Neuronal stem cell (in vitro differentiated cells): ENCODE data around the gene SLC16A3.

Experiments used
- DNase-seq: peaks from one replicate; pipeline ENCODE4 v3.0.0-alpha.2; 2013; ENCODE audit warnings: low spot score
- H2AFZ ChIP-seq: one replicate; pipeline ENCODE4 v1.6.1; 2013; ENCODE audit warnings: mild to moderate bottlenecking, low read length, inconsistent platforms
- H2AK5ac ChIP-seq: 2 replicates; pipeline ENCODE4 v1.6.1; 2013; ENCODE audit warnings: low read depth, mild to moderate bottlenecking, inconsistent platforms, low read length, moderate library complexity, mixed read lengths
- H2BK120ac ChIP-seq: 2 replicates; pipeline ENCODE4 v1.6.1; 2013; ENCODE audit warnings: low read depth, mild to moderate bottlenecking, inconsistent platforms, low read length, moderate library complexity, mixed read lengths
- H2BK12ac ChIP-seq: one replicate; pipeline ENCODE4 v1.6.1; 2013; ENCODE audit warnings: low read length, inconsistent platforms
- H2BK15ac ChIP-seq: 2 replicates; pipeline ENCODE4 v1.6.1; 2013; ENCODE audit warnings: mild to moderate bottlenecking, low read length, inconsistent platforms, mixed read lengths
- H2BK5ac ChIP-seq: one replicate; pipeline ENCODE4 v1.6.1; 2013; ENCODE audit warnings: inconsistent platforms, mild to moderate bottlenecking, low read length, moderate library complexity
- H3K14ac ChIP-seq: one replicate; pipeline ENCODE4 v1.6.1; 2013; ENCODE audit warnings: low read length, inconsistent platforms
- H3K18ac ChIP-seq: 2 replicates; pipeline ENCODE4 v1.6.1; 2013; ENCODE audit warnings: low read length, inconsistent platforms
- H3K23ac ChIP-seq: 2 replicates; pipeline ENCODE4 v1.6.1; 2013; ENCODE audit warnings: low read depth, mild to moderate bottlenecking, mixed read lengths, low read length, inconsistent platforms; ENCODE audit not compliant: poor library complexity
- H3K27ac ChIP-seq: replicated peaks from 3 replicates; pipeline ENCODE4 v1.5.1; 2013; ENCODE audit warnings: low read length, inconsistent platforms
- H3K27me3 ChIP-seq, 3 experiments: 2 replicates each; pipeline ENCODE4 v1.6.1; 2013; ENCODE audit warnings: low read length in 3 of 3, mild to moderate bottlenecking in 2 of 3, inconsistent platforms in 1 of 3, low read depth in 1 of 3, mixed read lengths in 1 of 3, moderate library complexity in 1 of 3; ENCODE audit not compliant: control insufficient read depth in 3 of 3, insufficient read depth in 3 of 3
- H3K36me3 ChIP-seq, 2 donors: replicated peaks in 1 of 2; 2 replicates each; pipeline ENCODE4 v1.6.1; 2013; ENCODE audit warnings: low read length in 2 of 2; ENCODE audit not compliant: control insufficient read depth in 2 of 2, insufficient read depth in 2 of 2
- H3K4ac ChIP-seq: 2 replicates; pipeline ENCODE4 v1.6.1; 2013; ENCODE audit warnings: inconsistent platforms, mild to moderate bottlenecking, low read length, moderate library complexity
- H3K4me1 ChIP-seq, 2 donors: 1 replicate in 1 of 2; 2 replicates in 1 of 2; pipeline ENCODE4 v1.6.1; 2013; ENCODE audit warnings: low read length in 2 of 2, low read depth in 1 of 2; ENCODE audit not compliant: control insufficient read depth in 2 of 2, insufficient read depth in 1 of 2
- H3K4me2 ChIP-seq: one replicate; pipeline ENCODE4 v1.6.1; 2013; ENCODE audit warnings: mild to moderate bottlenecking, low read length, inconsistent platforms; ENCODE audit not compliant: insufficient read depth, poor library complexity, severe bottlenecking
- H3K4me3 ChIP-seq, 2 donors: 2 replicates each; pipeline ENCODE4 v1.5.1; 2013; ENCODE audit warnings: low read length in 2 of 2, mild to moderate bottlenecking in 2 of 2, inconsistent platforms in 1 of 2, moderate library complexity in 1 of 2
- H3K79me1 ChIP-seq: one replicate; pipeline ENCODE4 v1.6.1; 2013; ENCODE audit warnings: low read depth, mild to moderate bottlenecking, inconsistent platforms, low read length, moderate library complexity
- H3K9ac ChIP-seq: one replicate; pipeline ENCODE4 v1.6.1; 2013; ENCODE audit warnings: mild to moderate bottlenecking, low read depth, low read length, inconsistent platforms; ENCODE audit not compliant: poor library complexity
- H3K9me3 ChIP-seq, 2 donors: replicated peaks in 1 of 2; 2 replicates each; pipeline versions ENCODE3 to v1.6.1; 2013; ENCODE audit warnings: low read length in 2 of 2, mild to moderate bottlenecking in 2 of 2, inconsistent platforms in 1 of 2, low read depth in 1 of 2, mixed read lengths in 1 of 2, moderate library complexity in 1 of 2; ENCODE audit not compliant: control insufficient read depth in 2 of 2, insufficient read depth in 1 of 2
- H4K8ac ChIP-seq: one replicate; pipeline ENCODE4 v1.6.1; 2013; ENCODE audit warnings: low read depth, mild to moderate bottlenecking, inconsistent platforms, low read length, moderate library complexity
- H4K91ac ChIP-seq: one replicate; pipeline ENCODE4 v1.6.1; 2013; ENCODE audit warnings: low read length, low read depth, mild to moderate bottlenecking, inconsistent platforms; ENCODE audit not compliant: poor library complexity
- WGBS, 2 donors: extraction: QIAGEN DNeasy Blood & Tissue Kit; methylation state at CpG; one replicate each; pipeline ENCODE4 v1.1.7; 2013; ENCODE audit warnings: missing lambda C conversion rate in 2 of 2, mixed read lengths in 1 of 2; ENCODE audit not compliant: insufficient read length in 2 of 2, insufficient replicate concordance in 1 of 2; ENCODE audit errors: extremely low coverage in 2 of 2; 5-methylcytosine and 5-hydroxymethylcytosine counted together

SLC16A3 gene

DNA sequence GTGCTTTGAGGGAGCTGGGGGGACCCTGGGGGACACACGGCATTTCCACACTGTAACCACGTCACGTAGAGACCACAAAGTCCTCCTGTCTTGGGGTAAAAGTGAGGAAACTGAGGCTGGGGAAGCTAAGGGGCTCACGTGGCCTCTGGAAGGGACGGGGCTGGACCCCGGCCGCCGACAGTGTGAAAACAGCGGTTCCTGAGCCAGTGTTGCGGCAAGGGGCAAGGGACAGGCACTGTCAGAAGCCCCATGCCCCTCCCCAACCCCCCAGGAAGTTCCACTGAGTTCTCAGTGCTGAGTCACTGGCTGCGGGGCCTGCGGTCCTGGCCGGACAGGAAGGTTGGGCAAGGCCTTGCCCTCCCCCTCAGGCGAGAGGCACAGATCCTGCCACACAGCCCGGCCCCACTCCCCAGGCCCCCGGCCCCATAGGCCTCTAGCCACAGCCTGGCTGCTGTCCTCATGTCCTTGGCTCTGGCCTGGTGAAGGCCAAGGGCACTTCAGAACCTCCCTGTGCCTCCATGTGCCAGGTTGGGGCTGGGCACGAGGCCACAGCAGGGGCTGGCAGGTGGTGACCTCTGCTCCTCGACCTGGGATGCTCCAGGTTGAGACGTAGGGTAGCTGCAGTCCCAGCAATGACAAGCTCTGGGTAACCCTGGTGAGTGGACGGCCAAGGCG lies 11.2 kb upstream of the SLC16A3 start:
- H3K27ac ChIP-seq: no peak overlapping the region
- no peaks in the 10 kb centered on the region for H3K36me3 ChIP-seq
- DNase-seq: no peak
- no peak overlapping the region for H4K8ac ChIP-seq
- no peak overlapping the region for H3K4me3 ChIP-seq
- no peak overlapping the region for H2BK5ac ChIP-seq
- peak overlapping the region; percentile 68 for H2AFZ ChIP-seq
- H3K27me3 ChIP-seq: no peaks in the 10 kb centered on the region
- H3K9me3 ChIP-seq: no peaks in the 10 kb centered on the region
- no peak overlapping the region for H4K91ac ChIP-seq
- H3K18ac ChIP-seq: peak overlapping the region; percentile 3
- H3K9ac ChIP-seq: peak overlapping the region; percentile 21
- peak overlapping the region; percentile 90 for H2AK5ac ChIP-seq
- no peaks in the 10 kb centered on the region for H3K79me1 ChIP-seq
- H3K23ac ChIP-seq: peak overlapping the region; percentile 55
- no peak overlapping the region for H2BK120ac ChIP-seq
- H3K4me2 ChIP-seq: no peak overlapping the region
- H2BK12ac ChIP-seq: peak overlapping the region; percentile 22
- H3K4me1 ChIP-seq: peaks cover 1 to 14% of the 10 kb centered on the region in 2 donors
- peak overlapping the region; percentile 75 for H2BK15ac ChIP-seq
- H3K14ac ChIP-seq: peak overlapping the region; percentile 56
- no peak overlapping the region for H3K4ac ChIP-seq
- WGBS, 2 donors: no CpG with 5 or more reads among the region's 21 CpGs

DNA sequence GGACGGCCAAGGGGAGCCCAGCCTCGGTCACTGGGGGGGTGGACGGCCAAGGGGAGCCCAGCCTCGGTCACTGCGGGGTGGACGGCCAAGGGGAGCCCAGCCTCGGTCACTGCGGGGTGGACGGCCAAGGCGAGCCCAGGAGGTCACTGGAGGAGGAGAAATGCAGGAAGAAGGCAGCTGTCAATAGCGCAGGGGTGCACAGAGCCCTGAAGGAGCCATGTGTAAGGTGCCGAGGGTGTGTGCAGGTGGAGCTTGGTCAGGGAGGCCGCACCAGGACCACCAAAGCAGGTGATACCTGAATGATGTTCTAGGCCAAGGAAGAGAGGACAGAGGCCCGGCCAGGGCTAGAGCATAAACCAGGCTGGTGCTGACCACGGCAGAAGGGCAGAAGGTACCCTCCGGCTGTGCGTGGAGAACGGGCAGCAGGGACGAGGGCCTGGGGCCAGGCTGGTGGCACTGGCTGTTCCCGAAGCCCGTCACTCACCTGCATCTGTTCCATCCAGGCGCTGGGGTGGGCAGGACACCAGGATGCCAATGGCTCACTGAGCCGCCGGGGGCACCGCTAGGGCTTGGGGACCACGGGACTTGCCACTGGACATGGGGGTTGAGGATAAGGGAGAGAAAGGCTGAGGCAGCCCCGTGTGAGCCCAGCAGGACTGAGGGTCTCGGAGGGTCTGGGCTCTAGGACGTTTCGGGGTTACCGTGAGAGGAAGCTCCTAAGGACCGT lies 10.3 kb upstream of the SLC16A3 start:
- Histone ChIP-seq H2BK5ac (no peak overlapping the region), H2BK12ac (peak overlapping the region; percentile 90), H3K4me2 (no peak overlapping the region), H3K14ac (peak overlapping the region; percentile 71), H4K8ac (peak overlapping the region; percentile 6), H3K79me1 (no peaks in the 10 kb centered on the region), H2BK120ac (no peak overlapping the region), H3K4me1 (peaks cover 1 to 12% of the 10 kb centered on the region in 2 donors), H3K4ac (no peak overlapping the region), H3K4me3 (no peak overlapping the region), H3K18ac (peak overlapping the region; percentile 64), H3K27me3 (no peaks in the 10 kb centered on the region), H2AFZ (no peak overlapping the region), H3K27ac (no peak overlapping the region), H2BK15ac (peak overlapping the region; percentile 81), H3K36me3 (no peaks in the 10 kb centered on the region), H3K23ac (peak overlapping the region; percentile 80), H2AK5ac (peak overlapping the region; percentile 56), H3K9me3 (no peaks in the 10 kb centered on the region), H3K9ac (peak overlapping the region; percentile 44), H4K91ac (no peak overlapping the region)
- no peak for DNase-seq
- no CpG with 5 or more reads among the region's 32 CpGs for WGBS, 2 donors

DNA sequence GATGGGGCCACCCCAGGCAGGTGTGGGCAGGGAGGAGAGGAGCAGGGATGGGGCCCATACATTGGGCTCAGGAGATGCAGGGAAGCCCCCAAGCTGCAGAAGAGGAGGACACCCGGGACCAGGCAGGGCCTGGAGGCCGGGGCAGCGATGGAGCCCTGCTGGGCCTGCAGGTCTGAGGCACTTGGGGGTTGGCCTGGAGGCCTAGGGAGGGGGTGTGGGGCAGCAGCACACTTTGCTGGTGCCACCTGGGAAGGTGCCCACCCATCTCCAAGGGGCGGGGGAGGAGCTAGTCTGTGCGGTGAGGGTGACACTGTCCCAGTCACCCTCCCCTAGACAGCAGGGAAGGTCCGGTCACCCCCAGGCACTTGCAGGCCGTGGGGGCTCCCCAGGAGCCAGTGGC lies 9.8 kb upstream of the SLC16A3 start:
- H3K4me2 ChIP-seq: no peak overlapping the region
- no peak overlapping the region for H2BK5ac ChIP-seq
- H2AFZ ChIP-seq: no peak overlapping the region
- H3K4ac ChIP-seq: no peak overlapping the region
- peak overlapping the region; percentile 44 for H3K9ac ChIP-seq
- no peak overlapping the region for H3K27ac ChIP-seq
- no peaks in the 10 kb centered on the region for H3K36me3 ChIP-seq
- no peak overlapping the region for H2BK120ac ChIP-seq
- DNase-seq: no peak
- H4K91ac ChIP-seq: no peak overlapping the region
- peak overlapping the region; percentile 80 for H3K23ac ChIP-seq
- no peak overlapping the region for H3K4me3 ChIP-seq
- peak overlapping the region; percentile 56 for H2AK5ac ChIP-seq
- no peaks in the 10 kb centered on the region for H3K9me3 ChIP-seq
- peaks cover 0 to 10% of the 10 kb centered on the region in 2 donors for H3K4me1 ChIP-seq
- peak overlapping the region; percentile 81 for H2BK15ac ChIP-seq
- H3K79me1 ChIP-seq: no peaks in the 10 kb centered on the region
- H3K14ac ChIP-seq: peak overlapping the region; percentile 71
- WGBS, 2 donors: no CpG with 5 or more reads among the region's 7 CpGs
- H4K8ac ChIP-seq: peak overlapping the region; percentile 6
- peak overlapping the region; percentile 90 for H2BK12ac ChIP-seq
- peak overlapping the region; percentile 57 for H3K18ac ChIP-seq
- no peaks in the 10 kb centered on the region for H3K27me3 ChIP-seq
